Breast epithelium (tissue), 4 donors: ENCODE results near the gene SNRNP27. TPM values are rescaled to one million over a fixed set of nuclear protein-coding genes. Genes with fewer than 3 reads are reported as not detected.

Experiments used
- DNase-seq, 2 donors: peaks; one replicate each; pipeline ENCODE4 v3.0.0-alpha.2; 2019; ENCODE audit warnings: low spot score in 2 of 2
- H3K27ac ChIP-seq, 2 donors: fragments of 200-600 bp; sonication (generic) in 1 of 2; one replicate each; pipeline ENCODE4 v1.5.1; 2016 to 2019; ENCODE audit warnings: mild to moderate bottlenecking in 1 of 2
- H3K27me3 ChIP-seq, 2 donors: fragments of 200-600 bp; sonication (generic) in 1 of 2; one replicate each; pipeline versions ENCODE4 v1.5.1 to v1.6.0; 2017 to 2019; ENCODE audit warnings: control low read depth in 1 of 2, mild to moderate bottlenecking in 1 of 2
- H3K36me3 ChIP-seq: fragments of 200-600 bp; one replicate; pipeline ENCODE4 v1.5.1; 2019
- H3K4me1 ChIP-seq, 2 donors: fragments of 200-600 bp; sonication (generic); one replicate each; pipeline ENCODE4 v1.5.1; 2016 to 2019; ENCODE audit warnings: control low read depth in 1 of 2
- H3K4me3 ChIP-seq, 3 donors: fragments of 200-600 bp; sonication (generic); 1 replicate in 2 of 3; 2 replicates in 1 of 3; pipeline ENCODE4 v1.5.1; 2016 to 2019; ENCODE audit warnings: mild to moderate bottlenecking in 3 of 3, moderate library complexity in 2 of 3
- H3K9me3 ChIP-seq, 2 donors: fragments of 200-600 bp; sonication (generic) in 1 of 2; one replicate each; pipeline ENCODE4 v1.5.1; 2016 to 2019; ENCODE audit warnings: control low read depth in 1 of 2
- CTCF ChIP-seq, 3 donors: fragments of 450-650 bp; IDR thresholded peaks; one replicate each; pipeline ENCODE4 v1.5.1; 2016 to 2017; ENCODE audit warnings: antibody characterized with exemption in 3 of 3, mild to moderate bottlenecking in 3 of 3, moderate library complexity in 3 of 3
- POLR2A ChIP-seq: fragments of 450-650 bp; IDR thresholded peaks from one replicate; pipeline ENCODE4 v1.6.1; 2016; ENCODE audit warnings: antibody characterized with exemption, mild to moderate bottlenecking, moderate library complexity
- POLR2AphosphoS5 ChIP-seq, 3 donors: sonication (generic); formaldehyde crosslinking; IDR thresholded peaks; one replicate each; pipeline ENCODE4 v1.6.1; 2017; ENCODE audit warnings: antibody characterized with exemption in 3 of 3
- intact Hi-C: fragments of 100-400 bp; cut with DNase I; formaldehyde crosslinking; loops from one replicate; pipeline ENCODE4 v1.15.1; 2023; ENCODE audit warnings: low total_unique reads
- total RNA-seq, 3 donors: library from RNA; depleted of rRNA; stranded (reverse); fragments of >200 nt; gene quantifications; one replicate each; pipeline ENCODE4 v1.1.0, GENCODE V29; 2016

Gene SNRNP27
- total RNA-seq, 3 donors from 2014 or later: 79.2 to 82.9 (median 80.0) TPM

GRCh38 chr2:69936906-69937305 lies 43.1 kb downstream of the SNRNP27 start:
- intact Hi-C loops: no loop called here

GRCh38 chr2:69937968-69938367 lies 44.2 kb downstream of the SNRNP27 start:
- intact Hi-C loops: no loop called here
- H3K36me3 ChIP-seq: peaks cover 8% of the 10 kb centered on the region
- no peak overlapping the region for H3K27ac ChIP-seq
- TF ChIP-seq POLR2AphosphoS5 (IDR thresholded peaks at IDR 0.05) (no peak), POLR2A (no peak), CTCF (IDR thresholded peaks at IDR 0.05) (no peak)
- H3K4me1 ChIP-seq: no peaks in the 10 kb centered on the region
- H3K4me3 ChIP-seq: no peak overlapping the region
- DNase-seq: no peak
- no peaks in the 10 kb centered on the region for H3K9me3 ChIP-seq
- no peaks in the 10 kb centered on the region for H3K27me3 ChIP-seq

More at GRCh38 chr2:69936906-69937305, 43.1 kb downstream of the SNRNP27 start:
- Histone ChIP-seq H3K27me3 (no peaks in the 10 kb centered on the region), H3K9me3 (no peaks in the 10 kb centered on the region), H3K36me3 (peaks cover 8% of the 10 kb centered on the region), H3K4me3 (no peak overlapping the region), H3K4me1 (no peaks in the 10 kb centered on the region), H3K27ac (no peak overlapping the region)
- no peak for DNase-seq
- TF ChIP-seq POLR2A (no peak), CTCF (IDR thresholded peaks at IDR 0.05) (no peak), POLR2AphosphoS5 (IDR thresholded peaks at IDR 0.05) (no peak)

GRCh38 chr2:69939722-69940121 lies 46.0 kb downstream of the SNRNP27 start:
- Histone ChIP-seq H3K36me3 (peaks cover 8% of the 10 kb centered on the region), H3K9me3 (no peaks in the 10 kb centered on the region), H3K27ac (no peak overlapping the region), H3K4me3 (no peak overlapping the region), H3K27me3 (no peaks in the 10 kb centered on the region), H3K4me1 (no peaks in the 10 kb centered on the region)
- intact Hi-C loops: no loop called here
- no peak for TF ChIP-seq POLR2A
- TF ChIP-seq CTCF (IDR thresholded peaks at IDR 0.05): no peak
- TF ChIP-seq POLR2AphosphoS5 (IDR thresholded peaks at IDR 0.05): no peak
- DNase-seq: no peak

- Histone ChIP-seq H3K9me3 (no peaks in the 10 kb centered on the region), H3K4me3 (no peak overlapping the region), H3K36me3 (peaks cover 8% of the 10 kb centered on the region), H3K27ac (no peak overlapping the region), H3K4me1 (no peaks in the 10 kb centered on the region), H3K27me3 (no peaks in the 10 kb centered on the region)
- DNase-seq: no peak
- no peak for TF ChIP-seq POLR2AphosphoS5 (IDR thresholded peaks at IDR 0.05)
- no peak for TF ChIP-seq CTCF (IDR thresholded peaks at IDR 0.05)
- no peak for TF ChIP-seq POLR2A
- intact Hi-C loops: no loop called here
Measured at GRCh38 chr2:69940691-69941090, 46.9 kb downstream of the SNRNP27 start.

- Histone ChIP-seq H3K36me3 (peaks cover 4% of the 10 kb centered on the region), H3K27me3 (no peaks in the 10 kb centered on the region), H3K27ac (peak overlapping the region in 1 of 2 donors; percentile 12), H3K4me1 (no peaks in the 10 kb centered on the region), H3K9me3 (no peaks in the 10 kb centered on the region), H3K4me3 (no peak overlapping the region)
- no peak for TF ChIP-seq POLR2A
- no peak for TF ChIP-seq POLR2AphosphoS5 (IDR thresholded peaks at IDR 0.05)
- no peak for TF ChIP-seq CTCF (IDR thresholded peaks at IDR 0.05)
- intact Hi-C loops: no loop called here
- DNase-seq: no peak
Measured at GRCh38 chr2:69943000-69943842, 49.5 kb downstream of the SNRNP27 start.
